Measurements from ENCODE around the gene OTUB1. TPM values are rescaled to one million over a fixed set of nuclear protein-coding genes. Genes with fewer than 3 reads are reported as not detected.

The OTUB1 gene
- total RNA-seq, 1 experiment from 2014 or later = 87.0 TPM

- ChIA-PET POLR2A (interaction anchor here (1.0 to 1.7 kb wide), 3 partner anchors 8 to 25 kb away, joined by 3 to 10 read pairs (median 6); no protein-coding TSS in a partner anchor), RAD21 (ENCODE audit: low non-redundant PET in 1 of 2, low total read pairs in 2 of 2, uncharacterized antibody in 2 of 2, unreplicated experiment in 2 of 2) (interaction anchor here in 1 of 2 experiments (0.7 kb wide), 2 partner anchors 7 to 69 kb away, joined by 3 read pairs; partner anchors contain the start of gene NAA40), CTCF (interaction anchor here (1.1 to 1.4 kb wide), 3 partner anchors 9 to 145 kb away, joined by 3 to 5 read pairs (median 4); no protein-coding TSS in a partner anchor)
- Histone ChIP-seq H3K79me2 (ENCODE audit: insufficient read depth, low read length) (0 out of 2 replicates have a peak, but pooled peaks cover 3% of the 10 kb centered on the region), H3K27me3 (ENCODE audit: insufficient read depth, low read length) (no peaks in the 10 kb centered on the region), H2AFZ (ENCODE audit: low read depth, low read length, poor library complexity, severe bottlenecking) (no peak overlapping the region), H3K9me2 (ENCODE audit: insufficient read depth) (no peaks in the 10 kb centered on the region), H4K20me1 (ENCODE audit: insufficient read depth) (no peaks in the 10 kb centered on the region), H3K4me3 (replicated peaks in 1 of 2; ENCODE audit: low read depth in 1 of 2, low read length in 2 of 2) (peak overlapping the region; percentile 43 to 58), H3K9me3 (ENCODE audit: control insufficient read depth in 1 of 2, insufficient read depth in 1 of 2, low read depth in 1 of 2, low read length in 2 of 2) (peaks cover 0 to 9% of the 10 kb centered on the region in 2 experiments; a peak in 1 of 4 replicates), H3K4me1 (ENCODE audit: control insufficient read depth in 1 of 2, insufficient read depth in 2 of 2, low read length in 2 of 2) (peaks cover 18 to 37% of the 10 kb centered on the region in 2 experiments), H3K4me2 (ENCODE audit: low read length) (peak overlapping the region; percentile 89), H3K36me3 (ENCODE audit: control insufficient read depth in 1 of 2, insufficient read depth in 2 of 2, low read length in 2 of 2) (no peaks in the 10 kb centered on the region; a peak in 1 of 4 replicates), H3K9ac (ENCODE audit: low read length) (peak overlapping the region; percentile 65), H3K27ac (ENCODE audit: low read depth, low read length) (peak overlapping the region; percentile 77)
- ATAC-seq = no peak
- DNase-seq (ENCODE audit: low read depth, low spot score) = no peak
- TF ChIP-seq POLR2A (IDR thresholded peaks at IDR 0.05; ENCODE audit: borderline replicate concordance, extremely low read depth, insufficient read depth, insufficient read length) (no peak), ATF3 (IDR thresholded peaks at IDR 0.05) (no peak), EGR1 (IDR thresholded peaks at IDR 0.05; ENCODE audit: low read depth) (no peak), FOSL1 (IDR thresholded peaks at IDR 0.05; ENCODE audit: low read depth) (no peak), REST (IDR thresholded peaks at IDR 0.05; ENCODE audit: low read depth) (no peak), ZBTB33 (IDR thresholded peaks at IDR 0.05; ENCODE audit: extremely low read depth, insufficient replicate concordance, low read length) (no peak)
- intact Hi-C loops (cut with micrococcal nuclease) = loop anchor here (10.0 kb wide), 1 partner anchor 136 kb away; no protein-coding TSS in a partner anchor
- no TSS peak for BruUV-seq (replicated peaks)
These were observed 22.2 kb downstream of the OTUB1 start for GRCh38 chr11:64008283-64008913.
